ENCODE results near the gene SERTAD2. TPM values are rescaled to one million over a fixed set of nuclear protein-coding genes. Genes with fewer than 3 reads are reported as not detected.

Gene SERTAD2
- total RNA-seq, 4 donors from 2014 or later = 19.5 to 54.0 (median 20.8) TPM

GRCh38 chr2:64626146-64626809 is 27.4 kb downstream of the SERTAD2 start:
- Histone ChIP-seq H3K36me3 (peaks cover 0 to 9% (median 0%) of the 10 kb centered on the region in 3 donors), H3K4me3 (no peak overlapping the region), H3K27ac (no peak overlapping the region), H3K4me1 (peaks cover 19 to 49% (median 28%) of the 10 kb centered on the region in 3 donors), H3K9me3 (no peaks in the 10 kb centered on the region), H3K27me3 (no peaks in the 10 kb centered on the region)
- 74 to 79% methylated on average over 7 to 9 of the region's 10 CpGs for WGBS, 2 donors
- DNase-seq = no peak
- intact Hi-C loops (cut with DNase I) = no loop called here
- no peak for TF ChIP-seq POLR2A (IDR thresholded peaks at IDR 0.05)
- no peak for TF ChIP-seq CTCF (IDR thresholded peaks at IDR 0.05)

GRCh38 chr2:64625299-64626145 is 28.2 kb downstream of the SERTAD2 start:
- no peaks in the 10 kb centered on the region for H3K9me3 ChIP-seq
- TF ChIP-seq CTCF (IDR thresholded peaks at IDR 0.05) = no peak
- TF ChIP-seq POLR2A (IDR thresholded peaks at IDR 0.05) = no peak
- DNase-seq = no peak
- 89 to 98% methylated on average over 3 to 5 of the region's 7 CpGs for WGBS, 2 donors
- peaks cover 0 to 1% (median 0%) of the 10 kb centered on the region in 3 donors for H3K36me3 ChIP-seq
- H3K4me1 ChIP-seq = peaks cover 19 to 41% (median 27%) of the 10 kb centered on the region in 3 donors
- H3K27ac ChIP-seq = no peak overlapping the region
- H3K27me3 ChIP-seq = no peaks in the 10 kb centered on the region
- intact Hi-C loops (cut with DNase I) = no loop called here
- H3K4me3 ChIP-seq = no peak overlapping the region

GRCh38 chr2:64624862-64625261 is 28.9 kb downstream of the SERTAD2 start:
- no peak for TF ChIP-seq CTCF (IDR thresholded peaks at IDR 0.05)
- no peak for TF ChIP-seq POLR2A (IDR thresholded peaks at IDR 0.05)
- WGBS, 2 donors = 60 to 93% methylated on average over 1 to 3 of the region's 6 CpGs
- no peaks in the 10 kb centered on the region for H3K27me3 ChIP-seq
- H3K36me3 ChIP-seq = no peaks in the 10 kb centered on the region
- H3K27ac ChIP-seq = no peak overlapping the region
- peaks cover 19 to 35% (median 20%) of the 10 kb centered on the region in 3 donors for H3K4me1 ChIP-seq
- H3K9me3 ChIP-seq = no peaks in the 10 kb centered on the region
- DNase-seq = no peak
- intact Hi-C loops (cut with DNase I) = no loop called here
- no peak overlapping the region for H3K4me3 ChIP-seq

GRCh38 chr2:64624108-64624610 is 29.6 kb downstream of the SERTAD2 start:
- 93 to 97% methylated on average over 6 of the region's 6 CpGs for WGBS, 2 donors
- Histone ChIP-seq H3K27me3 (no peaks in the 10 kb centered on the region), H3K36me3 (no peaks in the 10 kb centered on the region), H3K27ac (no peak overlapping the region), H3K4me1 (peaks cover 18 to 28% (median 19%) of the 10 kb centered on the region in 3 donors), H3K9me3 (no peaks in the 10 kb centered on the region), H3K4me3 (no peak overlapping the region)
- no peak for DNase-seq
- intact Hi-C loops (cut with DNase I) = no loop called here
- no peak for TF ChIP-seq POLR2A (IDR thresholded peaks at IDR 0.05)
- TF ChIP-seq CTCF (IDR thresholded peaks at IDR 0.05) = no peak
